GM18951 (cell line): ENCODE results near the gene MAP3K7CL.

Experiments
- POLR2A ChIP-seq: IDR thresholded peaks from 4 replicates; pipeline ENCODE4 v1.6.1; 2011; ENCODE audit warnings: mild to moderate bottlenecking; ENCODE audit not compliant: insufficient read length, insufficient read depth; ENCODE audit errors: extremely low read depth
- in situ Hi-C: fragments of 300-500 bp; cut with MboI; formaldehyde crosslinking; loops from one replicate; pipeline ENCODE4 v1.12.0; 2022; ENCODE audit warnings: low sequenced_read_pairs, mixed read lengths, inconsistent platforms; ENCODE audit not compliant: unreplicated experiment

The MAP3K7CL gene

GRCh38 chr21:29114765-29115500, 15.5 kb upstream of the MAP3K7CL start:
- in situ Hi-C loops: no loop called here
- TF ChIP-seq POLR2A: no peak

- in situ Hi-C loops: no loop called here
- TF ChIP-seq POLR2A: no peak
These were observed 14.5 kb upstream of the MAP3K7CL start for GRCh38 chr21:29115899-29116298.

- TF ChIP-seq POLR2A: no peak
- in situ Hi-C loops: no loop called here
These were observed 13.0 kb upstream of the MAP3K7CL start for GRCh38 chr21:29117372-29117955.

GRCh38 chr21:29121759-29122158, 8.7 kb upstream of the MAP3K7CL start:
- in situ Hi-C loops: no loop called here
- peak; percentile 47 for TF ChIP-seq POLR2A

- no peak for TF ChIP-seq POLR2A
These were observed 5.8 kb upstream of the MAP3K7CL start for GRCh38 chr21:29124645-29125044.

GRCh38 chr21:29125191-29125590, 5.3 kb upstream of the MAP3K7CL start:
- in situ Hi-C loops: no loop called here
- TF ChIP-seq POLR2A: no peak

More at GRCh38 chr21:29124645-29125044, 5.8 kb upstream of the MAP3K7CL start:
- in situ Hi-C loops: no loop called here

- TF ChIP-seq POLR2A: no peak
- in situ Hi-C loops: no loop called here
These were observed 4.5 kb upstream of the MAP3K7CL start for GRCh38 chr21:29125979-29126378.

- no peak for TF ChIP-seq POLR2A
- in situ Hi-C loops: no loop called here
These were observed 2.8 kb downstream of the MAP3K7CL start for GRCh38 chr21:29133241-29133640.

GRCh38 chr21:29133796-29134195, 3.4 kb downstream of the MAP3K7CL start:
- in situ Hi-C loops: no loop called here
- no peak for TF ChIP-seq POLR2A

GRCh38 chr21:29135481-29135880, 5.0 kb downstream of the MAP3K7CL start:
- TF ChIP-seq POLR2A: no peak
- in situ Hi-C loops: no loop called here

GRCh38 chr21:29136033-29136432, 5.6 kb downstream of the MAP3K7CL start:
- in situ Hi-C loops: no loop called here
- TF ChIP-seq POLR2A: no peak

- in situ Hi-C loops: no loop called here
- no peak for TF ChIP-seq POLR2A
These were observed 14.4 kb downstream of the MAP3K7CL start for GRCh38 chr21:29144736-29145353.

GRCh38 chr21:29145354-29145782, 14.9 kb downstream of the MAP3K7CL start:
- in situ Hi-C loops: no loop called here
- no peak for TF ChIP-seq POLR2A
